ELR (cell line): ENCODE measurements around the gene SLC20A1.
A peak's percentile ranks its signal among the peaks of the same experiment; 100 is the strongest.
"Not testable (repeated sequence)": the region's sequence is repeated elsewhere in the genome, so short reads cannot be mapped to it uniquely, and the experiment has no call there.

Source experiments
- DNase-seq: peaks from one replicate; pipeline ENCODE4 v3.0.0-alpha.2; 2015; ENCODE audit warnings: low read depth

Gene SLC20A1, protein sequence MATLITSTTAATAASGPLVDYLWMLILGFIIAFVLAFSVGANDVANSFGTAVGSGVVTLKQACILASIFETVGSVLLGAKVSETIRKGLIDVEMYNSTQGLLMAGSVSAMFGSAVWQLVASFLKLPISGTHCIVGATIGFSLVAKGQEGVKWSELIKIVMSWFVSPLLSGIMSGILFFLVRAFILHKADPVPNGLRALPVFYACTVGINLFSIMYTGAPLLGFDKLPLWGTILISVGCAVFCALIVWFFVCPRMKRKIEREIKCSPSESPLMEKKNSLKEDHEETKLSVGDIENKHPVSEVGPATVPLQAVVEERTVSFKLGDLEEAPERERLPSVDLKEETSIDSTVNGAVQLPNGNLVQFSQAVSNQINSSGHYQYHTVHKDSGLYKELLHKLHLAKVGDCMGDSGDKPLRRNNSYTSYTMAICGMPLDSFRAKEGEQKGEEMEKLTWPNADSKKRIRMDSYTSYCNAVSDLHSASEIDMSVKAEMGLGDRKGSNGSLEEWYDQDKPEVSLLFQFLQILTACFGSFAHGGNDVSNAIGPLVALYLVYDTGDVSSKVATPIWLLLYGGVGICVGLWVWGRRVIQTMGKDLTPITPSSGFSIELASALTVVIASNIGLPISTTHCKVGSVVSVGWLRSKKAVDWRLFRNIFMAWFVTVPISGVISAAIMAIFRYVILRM

GRCh38 chr2:112645310-112646101 is at the start of gene SLC20A1:
SLC20A1 (plus strand) TSS chr2:112645939; CDS start chr2:112646829, 890 bp downstream.
- peak; percentile 96 for DNase-seq

DNA sequence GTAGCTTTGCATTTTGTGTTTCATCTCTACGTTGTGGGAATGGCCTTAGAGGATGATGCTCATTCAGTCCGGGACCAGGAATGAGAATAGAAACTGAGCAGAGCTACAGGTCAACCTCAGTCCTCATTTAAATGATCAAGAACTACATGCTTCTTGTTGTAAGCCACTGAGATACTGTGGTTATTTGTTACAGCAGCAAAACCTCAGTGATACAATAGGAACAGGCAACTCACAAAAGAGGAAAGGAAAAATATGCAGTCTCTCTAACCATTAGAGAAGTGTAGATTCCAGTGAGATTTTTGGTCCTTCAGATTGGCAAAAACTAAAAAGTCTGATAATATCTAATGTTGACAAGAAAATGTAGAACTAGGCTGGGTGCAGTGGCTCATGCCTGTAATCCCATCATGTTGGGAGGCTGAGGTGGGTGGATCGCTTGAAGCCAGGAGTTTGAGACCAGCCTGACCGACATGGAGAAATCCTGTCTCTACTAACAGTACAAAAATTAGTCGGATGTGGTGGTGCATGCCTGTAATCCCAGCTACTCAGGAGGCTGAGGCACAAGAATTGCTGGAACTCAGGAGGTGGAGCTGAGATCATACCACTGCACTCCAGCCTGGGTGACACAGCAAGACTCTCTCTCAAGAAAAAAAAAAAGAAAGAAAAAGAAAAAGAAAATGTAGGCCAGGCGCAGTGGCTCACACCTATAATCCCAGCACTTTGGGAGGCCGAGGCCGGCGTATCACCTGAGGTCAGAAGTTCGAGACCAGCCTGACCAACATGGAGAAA is 48.0 kb upstream of the SLC20A1 start:
- DNase-seq, result no peak

DNA sequence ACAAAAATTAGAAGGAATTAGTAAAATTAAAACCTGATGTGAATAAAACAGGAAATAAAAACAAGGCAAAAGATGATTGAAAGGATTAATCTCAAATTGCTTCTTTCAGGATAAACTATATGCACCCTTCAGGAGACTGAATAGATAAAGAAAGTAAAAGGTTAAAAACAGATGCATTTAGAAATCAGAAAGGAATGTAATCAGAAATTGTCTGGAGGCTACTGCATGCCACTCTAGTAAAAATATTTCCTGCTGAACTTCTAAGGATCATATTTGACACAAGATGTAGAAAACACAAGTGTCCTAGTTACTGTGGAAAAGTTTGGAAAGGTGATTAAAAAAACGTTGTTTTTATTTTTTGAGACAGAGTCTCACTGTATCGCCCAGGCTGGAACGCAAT is 45.1 kb upstream of the SLC20A1 start:
- DNase-seq, result no peak

GRCh38 chr2:112601754-112602153 is 44.0 kb upstream of the SLC20A1 start:
- DNase-seq, result no peak

DNA sequence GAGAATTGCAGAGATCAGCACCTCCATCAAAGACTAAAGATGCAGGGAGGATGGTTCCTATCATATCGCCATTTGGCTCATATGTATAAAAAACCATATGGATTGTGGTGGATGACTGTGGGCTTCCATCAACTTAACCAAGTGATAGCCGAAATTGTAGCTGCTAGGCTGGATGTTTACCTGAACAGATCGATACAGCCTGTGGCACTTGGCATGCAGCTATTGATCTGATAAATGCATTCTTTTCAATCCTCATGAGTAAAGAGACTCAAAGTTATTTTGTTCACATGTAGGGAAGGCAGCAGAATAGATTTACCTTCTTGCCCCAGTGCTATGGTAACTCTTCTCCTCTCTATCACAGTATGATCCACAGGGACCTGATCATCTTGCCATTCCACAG is 42.8 kb upstream of the SLC20A1 start:
- no peak for DNase-seq

DNA sequence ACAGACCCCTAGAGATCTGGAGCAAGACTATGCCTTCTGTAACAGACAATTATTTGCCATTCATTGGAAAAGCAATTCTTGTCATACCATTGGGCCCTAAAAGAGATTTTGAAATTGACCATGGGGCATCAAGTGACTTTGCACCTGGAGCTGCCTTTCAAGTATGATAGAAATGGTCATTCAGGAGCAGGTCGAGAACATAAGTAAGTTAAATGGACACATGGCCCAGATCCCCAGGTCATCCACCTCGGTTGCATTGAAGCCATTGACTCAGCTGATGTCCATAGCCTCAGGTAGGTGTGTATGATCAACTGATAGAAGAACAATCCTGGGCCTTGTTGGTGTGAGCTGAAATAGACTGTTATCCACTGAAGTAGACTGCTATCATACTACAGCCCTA is 42.0 kb upstream of the SLC20A1 start:
- DNase-seq, result no peak

GRCh38 chr2:112604952-112605351 is 40.8 kb upstream of the SLC20A1 start:
- DNase-seq, result no peak

DNA sequence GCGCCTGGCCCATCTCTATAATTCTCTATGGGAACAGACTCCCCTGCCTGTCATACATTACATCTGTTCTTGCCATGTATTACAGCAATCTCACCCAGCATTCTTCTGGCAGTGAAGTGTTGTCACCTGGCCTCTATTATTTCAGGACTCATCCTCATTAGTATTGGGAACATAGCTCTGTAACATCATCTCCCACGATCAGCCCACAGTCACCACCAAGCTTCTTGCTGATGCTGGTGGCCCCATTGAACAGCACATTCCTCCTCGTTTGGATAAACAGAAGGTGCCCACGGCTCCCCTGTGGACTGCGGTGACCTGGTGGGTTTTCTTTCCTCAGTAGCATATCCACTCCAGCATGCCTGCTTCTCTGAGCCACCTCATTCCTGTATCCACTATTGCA is 39.8 kb upstream of the SLC20A1 start:
- DNase-seq, result no peak

GRCh38 chr2:112606547-112606946 is 39.2 kb upstream of the SLC20A1 start:
- no peak for DNase-seq

GRCh38 chr2:112607680-112608438 is 37.9 kb upstream of the SLC20A1 start:
- no peak for DNase-seq

DNA sequence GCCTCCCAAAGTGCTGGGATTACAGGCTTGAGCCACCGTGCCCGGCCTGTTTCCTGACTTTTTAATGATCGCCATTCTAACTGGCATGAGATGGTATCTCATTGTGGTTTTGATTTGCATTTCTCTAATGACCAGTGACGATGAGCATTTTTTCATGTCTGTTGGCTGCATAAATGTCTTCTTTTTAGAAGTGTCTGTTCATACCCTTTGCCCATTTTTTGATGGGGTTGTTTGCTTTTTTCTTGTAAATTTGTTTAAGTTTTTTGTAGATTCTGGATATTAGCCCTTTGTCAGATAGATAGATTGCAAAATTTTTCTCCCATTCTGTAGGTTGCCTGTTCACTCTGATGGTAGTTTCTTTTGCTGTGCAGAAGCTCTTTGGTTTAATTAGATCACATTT is 36.4 kb upstream of the SLC20A1 start:
- DNase-seq, result not testable (repeated sequence)

GRCh38 chr2:112612283-112612682 is 33.5 kb upstream of the SLC20A1 start:
- not testable (repeated sequence) for DNase-seq

DNA sequence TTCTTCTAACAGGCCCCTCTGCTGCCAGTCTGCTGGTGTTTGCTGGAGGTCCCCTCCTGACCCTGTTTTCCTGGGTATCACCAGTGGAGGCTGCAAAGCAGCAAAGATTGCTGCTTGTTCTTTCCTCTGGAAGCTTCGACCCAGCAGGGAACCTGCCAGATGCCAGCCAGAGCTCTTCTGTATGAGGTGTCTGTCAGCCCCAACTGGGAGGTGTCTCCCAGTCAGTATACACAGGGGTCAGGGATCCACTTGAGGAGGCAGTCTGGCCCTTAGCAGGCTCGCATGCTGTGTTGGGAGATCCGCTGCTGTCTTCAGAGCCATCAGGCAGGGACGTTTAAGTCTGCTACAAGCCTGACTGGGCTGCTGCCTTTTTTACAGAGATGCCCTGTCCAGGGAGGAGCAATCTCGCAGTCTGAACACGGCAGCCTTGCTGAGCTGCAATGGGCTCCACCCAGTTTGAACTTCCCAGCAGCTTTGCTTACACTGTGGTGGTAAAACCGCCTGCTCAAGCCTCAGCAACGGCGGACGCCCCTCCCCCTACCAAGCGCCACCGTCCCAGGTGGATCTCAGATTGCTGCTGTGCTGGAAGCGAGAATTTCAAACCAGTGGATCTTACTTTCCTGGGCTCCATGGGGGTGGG is 31.4 kb upstream of the SLC20A1 start:
- no peak for DNase-seq

- no peak for DNase-seq
Measured at GRCh38 chr2:112615051-112615450, 30.7 kb upstream of the SLC20A1 start.

GRCh38 chr2:112615798-112616197 is 29.9 kb upstream of the SLC20A1 start:
- not testable (repeated sequence) for DNase-seq

DNA sequence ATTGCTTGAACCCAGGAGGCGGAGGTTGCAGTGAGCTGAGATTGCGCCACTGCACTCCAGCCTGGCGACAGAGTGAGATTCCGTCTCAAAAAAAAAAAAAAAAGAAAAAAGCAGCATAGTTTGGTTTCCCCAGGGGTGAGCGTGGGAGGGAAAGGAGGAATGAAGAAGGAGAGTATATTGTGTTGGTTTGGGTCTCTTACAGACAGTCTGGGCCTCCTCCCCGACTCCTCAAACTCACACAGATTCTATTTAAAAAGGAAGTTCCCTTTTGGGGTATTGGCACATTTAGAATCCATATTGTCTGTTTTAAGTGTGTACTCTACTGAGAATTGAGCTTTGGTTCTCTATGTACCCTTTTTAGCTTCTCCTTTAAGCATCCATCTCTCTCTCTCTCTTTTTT is 27.4 kb upstream of the SLC20A1 start:
- DNase-seq, result no peak

DNA sequence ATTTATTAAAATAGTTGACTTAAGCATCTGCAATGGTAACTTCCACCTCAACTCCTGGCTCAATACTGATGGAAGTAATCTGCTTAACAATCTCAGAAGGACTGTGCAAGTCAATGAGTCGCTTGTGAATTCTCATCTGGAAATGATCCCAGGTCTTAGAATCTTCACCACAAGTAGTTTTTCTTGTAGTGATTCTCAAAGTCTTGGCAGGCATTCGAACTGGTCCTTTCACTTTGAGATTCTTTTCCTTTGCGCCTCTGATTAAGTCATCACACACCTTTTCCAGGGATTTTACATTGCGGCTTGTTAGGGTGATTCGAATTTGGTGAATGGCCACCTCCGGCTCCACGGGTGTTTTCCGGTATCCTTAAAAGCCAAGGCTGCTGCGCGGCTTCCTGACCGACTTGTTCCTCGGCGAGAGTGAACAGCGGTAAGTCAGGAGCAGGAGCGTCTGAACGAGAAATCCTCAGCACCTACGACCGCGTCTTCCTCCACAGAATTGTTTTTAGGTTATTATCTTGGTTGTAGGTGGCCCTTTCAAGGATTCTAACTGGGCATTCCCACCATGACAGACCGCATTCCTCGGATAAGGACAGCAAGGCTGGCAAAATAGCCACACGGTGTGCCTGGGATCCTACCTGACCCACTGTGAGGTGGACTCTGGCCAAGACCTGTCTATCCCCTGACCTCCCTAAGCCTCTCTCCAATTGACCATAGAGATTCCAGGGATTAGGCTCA is 23.8 kb upstream of the SLC20A1 start:
- peak; percentile 73 for DNase-seq

DNA sequence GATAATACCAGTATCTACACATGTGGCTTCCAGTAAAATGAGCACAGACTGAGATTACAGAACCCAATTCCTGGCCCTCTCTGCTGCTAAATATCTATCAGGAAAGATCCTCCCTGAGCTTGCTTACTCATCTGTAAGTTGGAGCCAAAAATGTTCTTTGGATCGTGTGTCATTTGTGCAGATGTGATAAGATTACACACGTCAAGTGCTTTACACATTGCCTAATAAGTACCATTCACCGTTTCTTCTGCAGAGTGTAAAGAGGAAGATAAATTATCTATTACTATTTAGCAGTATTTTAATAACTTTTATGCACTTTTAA is 23.2 kb upstream of the SLC20A1 start:
- peak; percentile 93 for DNase-seq

DNA sequence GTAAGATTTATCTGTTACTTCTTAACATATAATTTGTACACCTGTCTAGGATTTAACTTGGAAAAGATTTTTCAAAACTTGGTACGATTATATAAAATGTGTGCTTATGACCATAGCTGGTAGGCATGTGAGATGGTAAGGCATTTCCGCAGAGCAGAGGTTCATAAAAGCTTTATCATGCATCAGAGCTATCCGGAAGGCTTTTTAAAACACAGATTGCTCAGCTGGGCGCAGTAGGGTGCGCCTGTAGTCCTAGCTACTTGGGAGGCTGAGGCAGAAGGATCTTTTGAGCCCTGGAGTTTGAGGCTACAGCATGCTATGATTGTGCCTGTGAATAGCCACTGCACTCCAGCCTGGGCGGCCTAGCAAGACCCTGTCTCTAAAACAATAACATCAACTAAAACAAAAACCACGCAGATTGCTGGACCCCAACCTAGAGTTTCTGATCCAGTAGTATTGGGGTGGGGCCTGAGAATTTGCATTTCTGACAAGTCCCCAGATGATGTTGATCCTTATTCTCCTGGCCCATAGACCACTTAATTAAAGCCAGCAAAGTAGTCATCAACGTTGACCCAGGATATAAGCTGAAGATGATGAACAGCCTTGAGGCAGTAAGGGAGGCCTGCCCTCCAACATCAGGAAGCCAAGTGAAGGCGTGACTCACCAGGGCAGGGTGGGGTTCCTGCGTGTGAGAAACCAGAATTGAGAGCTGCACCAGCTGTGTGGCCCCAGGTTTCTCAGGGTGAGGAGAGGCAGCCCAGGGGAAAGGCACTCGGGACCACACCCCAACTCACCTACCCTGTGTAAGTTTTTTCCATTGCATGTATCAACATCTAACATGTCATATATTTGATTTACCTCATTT is 21.6 kb upstream of the SLC20A1 start:
- peak; percentile 99 for DNase-seq
